ENCODE measurements around the gene IL36RN. TPM values are rescaled to one million over a fixed set of nuclear protein-coding genes. Genes with fewer than 3 reads are reported as not detected.

Gene IL36RN
- total RNA-seq (2014; rRNA removed; shearing (Covaris generic)): not detected in 2 replicates
- not detected in 2 replicates for total RNA-seq (2022)
- Bru-seq, nascent RNA: not detected
- not detected for BruChase-seq, experiment 1, labeled RNA remaining after a 6-hour chase
- BruChase-seq, experiment 2, labeled RNA remaining after a 2-hour chase: not detected
- long read RNA-seq: 0 reads

DNA sequence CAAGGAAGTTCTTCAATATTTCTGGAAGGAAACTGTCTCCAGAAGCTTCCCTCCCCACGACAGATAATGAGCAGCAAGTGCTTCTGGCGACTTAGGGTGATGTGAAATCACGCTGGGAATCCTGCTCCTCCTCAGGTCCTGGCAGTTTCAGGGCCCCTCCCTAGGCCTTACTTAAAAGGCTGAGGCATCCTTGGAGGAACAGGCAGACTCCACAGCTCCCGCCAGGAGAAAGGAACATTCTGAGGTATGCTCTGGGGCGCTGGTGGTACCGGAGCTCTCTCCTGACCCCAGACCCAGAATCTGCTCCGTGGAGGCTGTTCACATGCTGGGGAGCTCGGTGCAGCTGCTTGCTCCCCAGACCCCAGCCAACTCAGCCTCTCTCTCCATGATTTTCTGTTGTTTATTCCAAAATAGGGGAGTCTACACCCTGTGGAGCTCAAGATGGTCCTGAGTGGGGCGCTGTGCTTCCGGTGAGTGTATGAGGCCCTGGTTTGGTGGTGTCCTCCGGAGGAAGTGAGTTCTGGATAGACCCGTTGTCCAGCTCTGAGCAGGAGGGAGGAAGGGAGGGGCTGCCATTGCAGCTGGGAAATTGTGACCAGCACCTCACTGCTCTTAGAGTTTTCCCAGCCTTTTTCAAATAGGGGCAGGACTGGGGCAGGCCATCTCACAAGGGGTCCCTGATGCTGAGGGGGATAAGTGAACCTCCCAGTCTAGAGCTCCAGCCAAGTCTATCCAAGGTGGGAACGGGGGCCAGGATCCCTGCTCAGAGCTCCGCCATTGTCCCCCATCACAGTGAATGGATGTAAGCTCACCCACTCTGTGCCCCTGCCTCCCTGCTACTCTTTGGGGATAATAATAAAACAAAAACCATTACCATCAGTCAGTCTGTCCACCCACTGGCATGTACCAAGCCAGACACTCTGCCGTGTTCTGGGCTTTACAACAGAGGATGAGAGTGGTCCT lies at the start of gene IL36RN:
TSS of gene IL36RN (plus strand) at position 201 of the 963 bp plus-strand sequence. CDS start at position 442, 241 bp downstream.
- TF ChIP-seq, protein P1, sequence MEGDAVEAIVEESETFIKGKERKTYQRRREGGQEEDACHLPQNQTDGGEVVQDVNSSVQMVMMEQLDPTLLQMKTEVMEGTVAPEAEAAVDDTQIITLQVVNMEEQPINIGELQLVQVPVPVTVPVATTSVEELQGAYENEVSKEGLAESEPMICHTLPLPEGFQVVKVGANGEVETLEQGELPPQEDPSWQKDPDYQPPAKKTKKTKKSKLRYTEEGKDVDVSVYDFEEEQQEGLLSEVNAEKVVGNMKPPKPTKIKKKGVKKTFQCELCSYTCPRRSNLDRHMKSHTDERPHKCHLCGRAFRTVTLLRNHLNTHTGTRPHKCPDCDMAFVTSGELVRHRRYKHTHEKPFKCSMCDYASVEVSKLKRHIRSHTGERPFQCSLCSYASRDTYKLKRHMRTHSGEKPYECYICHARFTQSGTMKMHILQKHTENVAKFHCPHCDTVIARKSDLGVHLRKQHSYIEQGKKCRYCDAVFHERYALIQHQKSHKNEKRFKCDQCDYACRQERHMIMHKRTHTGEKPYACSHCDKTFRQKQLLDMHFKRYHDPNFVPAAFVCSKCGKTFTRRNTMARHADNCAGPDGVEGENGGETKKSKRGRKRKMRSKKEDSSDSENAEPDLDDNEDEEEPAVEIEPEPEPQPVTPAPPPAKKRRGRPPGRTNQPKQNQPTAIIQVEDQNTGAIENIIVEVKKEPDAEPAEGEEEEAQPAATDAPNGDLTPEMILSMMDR (conservative IDR thresholded peaks at IDR 0.05; ENCODE audit: low read length): no peak
- no peak for TF ChIP-seq EZH2phosphoT487 (IDR thresholded peaks at IDR 0.05; ENCODE audit: borderline replicate concordance, low read depth, low read length)
- no peak for DNase-seq (ENCODE audit: low spot score)
- intact Hi-C loops (cut with micrococcal nuclease; ENCODE audit: unreplicated experiment): no loop called here
- H3K9me3 ChIP-seq (ENCODE audit: low read length): no peaks in the 10 kb centered on the region
- no peaks in the 10 kb centered on the region for H3K36me3 ChIP-seq (ENCODE audit: insufficient read depth, low read length)
- no peak within 1 kb of the TSS for H3K4me2 ChIP-seq (ENCODE audit: low read length)
- ChIA-PET POLR2A (interaction anchor here (1.5 kb wide), 1 partner anchor 11 kb away, joined by 4 read pairs; no protein-coding TSS in a partner anchor), CTCF (ENCODE audit: unreplicated experiment) (interaction anchor here (0.5 to 0.6 kb wide), 2 partner anchors 17 to 144 kb away, joined by 3 read pairs; no protein-coding TSS in a partner anchor)
- no peak within 1 kb of the TSS for H2AFZ ChIP-seq (ENCODE audit: low read length)
- H3K4me1 ChIP-seq (ENCODE audit: insufficient read depth, low read length, poor library complexity, severe bottlenecking): no peaks in the 10 kb centered on the region
- BruUV-seq (replicated peaks): no TSS peak
- H4K20me1 ChIP-seq (ENCODE audit: insufficient read depth, low read length): no peaks in the 10 kb centered on the region
- H3K9me2 ChIP-seq (ENCODE audit: insufficient read depth, low read length): no peaks in the 10 kb centered on the region
- no peaks in the 10 kb centered on the region for H3K79me2 ChIP-seq (ENCODE audit: insufficient read depth, low read depth, low read length)
- no peak within 1 kb of the TSS for H3K27ac ChIP-seq (ENCODE audit: low read depth, low read length, poor library complexity, severe bottlenecking)
- no peak within 1 kb of the TSS for H3K4me3 ChIP-seq (ENCODE audit: low read depth, low read length, poor library complexity, severe bottlenecking)

DNA sequence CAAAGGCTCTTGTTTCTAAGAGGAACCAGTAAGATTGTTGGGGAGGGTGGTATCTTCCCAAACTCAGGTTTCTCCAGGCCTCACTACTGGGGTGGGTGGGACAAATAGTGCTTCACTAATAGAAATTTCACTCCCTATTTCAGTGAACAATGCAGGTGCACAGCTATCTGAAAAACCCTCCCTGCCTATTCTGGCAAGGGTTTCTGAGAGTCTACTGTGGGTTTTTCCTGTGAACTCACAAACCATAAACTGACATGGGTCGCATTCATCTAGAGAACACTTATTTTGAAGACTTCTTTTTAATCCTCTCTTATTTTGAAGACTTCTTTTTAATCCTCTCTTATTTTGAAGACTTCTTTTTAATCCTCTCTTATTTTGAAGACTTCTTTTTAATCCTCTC lies 49.4 kb upstream of the IL36RN start:
- DNase-seq (ENCODE audit: low spot score): no peak
- Histone ChIP-seq H4K20me1 (ENCODE audit: insufficient read depth, low read length) (no peaks in the 10 kb centered on the region), H3K4me2 (ENCODE audit: low read length) (no peak overlapping the region), H3K4me1 (ENCODE audit: insufficient read depth, low read length, poor library complexity, severe bottlenecking) (no peaks in the 10 kb centered on the region), H3K4me3 (ENCODE audit: low read depth, low read length, poor library complexity, severe bottlenecking) (no peak overlapping the region), H3K9me3 (ENCODE audit: low read length) (no peaks in the 10 kb centered on the region), H3K36me3 (ENCODE audit: insufficient read depth, low read length) (no peaks in the 10 kb centered on the region), H3K79me2 (ENCODE audit: insufficient read depth, low read depth, low read length) (no peaks in the 10 kb centered on the region), H3K9me2 (ENCODE audit: insufficient read depth, low read length) (no peaks in the 10 kb centered on the region), H3K27ac (ENCODE audit: low read depth, low read length, poor library complexity, severe bottlenecking) (no peak overlapping the region), H2AFZ (ENCODE audit: low read length) (no peak overlapping the region)
- ChIA-PET POLR2A (no interaction called here), CTCF (ENCODE audit: unreplicated experiment) (no interaction called here)
- BruUV-seq (replicated peaks): no TSS peak
- TF ChIP-seq, protein P1 (conservative IDR thresholded peaks at IDR 0.05; ENCODE audit: low read length): no peak
- no peak for TF ChIP-seq EZH2phosphoT487 (IDR thresholded peaks at IDR 0.05; ENCODE audit: borderline replicate concordance, low read depth, low read length)
- intact Hi-C loops (cut with micrococcal nuclease; ENCODE audit: unreplicated experiment): no loop called here

All from OCI-LY7 (cell line).